ENCODE data around the gene KRT84.

Gene KRT84

GRCh38 chr12:52337054-52337453 lies 48.4 kb downstream of the KRT84 start:
- no peak for DNase-seq

- no peak for DNase-seq
Observed at GRCh38 chr12:52336641-52337040, 48.8 kb downstream of the KRT84 start.

DNA sequence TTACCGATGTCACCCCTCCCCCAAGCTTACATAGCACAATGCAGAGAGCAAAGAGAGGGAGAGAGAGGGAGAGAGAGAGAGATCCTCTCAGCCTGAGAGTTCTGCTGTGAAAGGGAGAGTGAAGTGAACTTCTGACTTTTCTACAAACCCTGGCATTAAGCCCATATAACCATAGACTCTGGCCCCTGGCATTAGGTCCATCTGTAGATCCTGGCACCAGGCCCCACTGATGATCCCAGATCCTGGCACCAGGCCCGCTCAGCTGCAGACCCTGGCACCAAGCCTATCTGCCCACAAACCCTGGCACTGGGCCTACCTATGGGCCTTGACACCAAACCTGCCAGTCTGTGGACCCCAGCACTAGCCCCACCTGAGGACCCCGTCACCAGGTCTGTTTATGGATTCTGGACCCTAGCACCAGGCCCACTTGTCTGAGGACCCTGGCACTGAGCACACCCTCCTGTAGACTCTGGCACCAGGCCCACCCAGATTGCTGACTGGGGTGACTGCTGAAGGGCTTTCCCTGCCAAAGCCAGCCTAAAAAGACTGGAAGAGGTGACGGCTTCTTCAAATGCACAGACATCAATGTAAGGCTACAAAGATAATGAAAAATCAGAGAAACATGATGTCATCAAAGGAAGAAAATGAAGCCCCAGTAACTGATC lies 49.7 kb downstream of the KRT84 start:
- DNase-seq = peak; percentile 1 to 22

DNA sequence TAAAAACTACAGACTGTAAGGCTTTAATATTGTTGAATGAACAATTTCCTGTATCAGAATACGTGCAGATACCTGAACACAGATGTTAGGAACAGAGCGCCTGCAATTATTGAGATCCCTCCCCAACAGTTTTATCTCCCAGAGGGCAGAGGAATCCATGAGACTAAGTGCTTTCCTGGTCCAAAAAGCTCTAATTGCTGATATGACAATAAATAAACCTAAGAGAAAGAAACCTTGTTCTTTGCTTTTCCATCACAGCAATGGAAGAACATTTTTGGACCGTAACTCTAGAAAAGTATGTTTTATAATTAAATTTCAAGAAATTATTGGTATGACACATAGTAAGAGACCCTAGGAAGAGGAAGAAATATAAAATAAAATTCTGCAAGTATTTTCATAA lies 51.3 kb downstream of the KRT84 start:
- DNase-seq = no peak

- no peak for DNase-seq
Observed at GRCh38 chr12:52333321-52333720, 52.1 kb downstream of the KRT84 start.

DNA sequence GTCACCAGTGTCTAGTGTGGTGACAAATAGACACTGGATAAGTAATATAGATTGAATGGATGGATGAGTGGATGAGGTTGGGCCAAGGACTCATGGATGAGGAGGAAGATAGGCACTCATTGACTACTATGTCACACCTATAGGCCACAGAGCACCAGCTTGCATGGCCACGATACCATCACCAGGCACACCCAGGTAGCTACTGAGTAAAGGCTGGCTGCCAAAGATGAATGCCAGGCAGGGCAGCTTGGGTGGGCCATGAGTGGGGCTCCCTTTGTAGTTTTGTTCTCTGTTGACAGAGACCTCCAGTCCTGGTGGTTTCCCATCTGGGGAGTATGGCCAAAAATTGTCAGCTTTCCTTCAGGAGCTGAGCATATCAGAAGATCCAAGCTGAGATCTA lies 53.1 kb downstream of the KRT84 start:
- no peak for DNase-seq

DNA sequence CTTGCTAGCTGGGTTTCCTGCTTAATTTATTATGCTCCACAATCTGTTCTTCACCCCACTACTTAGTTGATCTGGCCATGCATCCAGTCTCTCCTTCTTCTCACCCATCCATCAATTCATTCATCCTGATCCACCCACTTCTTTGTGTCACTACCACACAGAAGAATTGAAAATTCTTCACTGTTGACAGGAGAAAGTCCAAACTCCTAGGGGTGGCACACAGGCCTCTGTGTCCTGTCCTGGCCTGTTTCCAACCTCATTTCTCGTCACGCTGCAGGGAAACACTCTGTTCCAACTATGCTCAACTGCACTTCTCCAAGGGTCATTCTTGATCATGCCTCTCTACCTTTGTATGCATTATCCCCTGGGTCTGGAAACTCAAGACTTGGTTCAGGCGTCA lies 53.6 kb downstream of the KRT84 start:
- no peak for DNase-seq

DNA sequence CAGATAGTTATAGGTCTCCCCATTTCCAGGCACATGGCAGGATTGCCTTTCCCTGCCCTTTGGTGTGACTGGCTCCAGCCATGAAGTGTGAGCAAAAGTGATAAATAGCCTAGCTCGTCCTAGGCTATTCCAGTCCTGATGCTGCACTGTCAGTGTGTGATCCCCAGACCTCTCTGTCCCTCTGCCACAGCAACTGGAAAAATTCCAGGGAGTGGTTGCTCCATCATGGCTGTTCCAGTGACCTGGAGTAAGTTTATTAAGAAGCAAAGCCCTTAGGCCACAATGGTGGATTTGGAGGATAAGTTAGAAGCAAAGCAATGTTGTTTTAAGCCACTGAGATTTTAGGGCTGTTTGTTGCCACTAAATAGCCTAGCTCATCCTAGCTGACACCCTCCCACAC lies 54.4 kb downstream of the KRT84 start:
- no peak for DNase-seq

DNA sequence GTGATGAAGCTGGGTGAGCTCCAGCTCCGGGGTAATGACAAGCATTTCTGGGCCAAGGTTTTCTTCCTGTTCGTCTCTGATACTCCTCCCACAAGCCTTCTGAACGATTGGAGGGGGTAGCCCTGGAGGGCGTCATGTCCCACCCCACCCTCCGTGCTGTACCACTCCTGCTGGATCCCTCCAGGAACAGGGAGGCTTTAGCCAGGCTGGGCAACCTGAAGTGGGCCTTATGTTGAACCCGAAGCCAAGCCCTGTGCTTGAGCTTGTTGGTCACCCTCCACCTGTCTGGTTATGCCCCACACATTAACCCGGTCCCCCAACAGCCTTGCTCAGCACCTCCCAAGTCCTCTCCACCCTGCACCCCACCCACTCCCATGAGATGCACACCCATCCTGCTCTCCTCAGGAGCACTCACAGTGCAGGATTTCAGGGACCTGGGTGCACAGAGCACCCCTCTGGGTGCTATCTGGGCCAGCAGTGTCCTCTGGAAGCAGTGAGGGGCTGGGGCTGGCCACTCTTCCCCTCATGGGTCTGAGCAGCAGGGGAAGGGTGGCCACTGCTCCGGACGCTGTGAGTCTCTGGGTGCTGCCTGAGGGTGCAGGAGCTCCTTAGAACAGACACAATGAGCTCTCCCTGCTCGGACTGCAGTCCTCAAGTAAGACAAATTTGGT lies 57.5 kb downstream of the KRT84 start:
- no peak for DNase-seq
